GM18520 (cell line): ENCODE data around the gene FADS6.

Source experiments
- ATAC-seq: cut with Tn5 transposase; IDR thresholded peaks from one replicate; pipeline ENCODE4 v1.9.1; 2021; ENCODE audit not compliant: unreplicated experiment

FADS6 gene

DNA sequence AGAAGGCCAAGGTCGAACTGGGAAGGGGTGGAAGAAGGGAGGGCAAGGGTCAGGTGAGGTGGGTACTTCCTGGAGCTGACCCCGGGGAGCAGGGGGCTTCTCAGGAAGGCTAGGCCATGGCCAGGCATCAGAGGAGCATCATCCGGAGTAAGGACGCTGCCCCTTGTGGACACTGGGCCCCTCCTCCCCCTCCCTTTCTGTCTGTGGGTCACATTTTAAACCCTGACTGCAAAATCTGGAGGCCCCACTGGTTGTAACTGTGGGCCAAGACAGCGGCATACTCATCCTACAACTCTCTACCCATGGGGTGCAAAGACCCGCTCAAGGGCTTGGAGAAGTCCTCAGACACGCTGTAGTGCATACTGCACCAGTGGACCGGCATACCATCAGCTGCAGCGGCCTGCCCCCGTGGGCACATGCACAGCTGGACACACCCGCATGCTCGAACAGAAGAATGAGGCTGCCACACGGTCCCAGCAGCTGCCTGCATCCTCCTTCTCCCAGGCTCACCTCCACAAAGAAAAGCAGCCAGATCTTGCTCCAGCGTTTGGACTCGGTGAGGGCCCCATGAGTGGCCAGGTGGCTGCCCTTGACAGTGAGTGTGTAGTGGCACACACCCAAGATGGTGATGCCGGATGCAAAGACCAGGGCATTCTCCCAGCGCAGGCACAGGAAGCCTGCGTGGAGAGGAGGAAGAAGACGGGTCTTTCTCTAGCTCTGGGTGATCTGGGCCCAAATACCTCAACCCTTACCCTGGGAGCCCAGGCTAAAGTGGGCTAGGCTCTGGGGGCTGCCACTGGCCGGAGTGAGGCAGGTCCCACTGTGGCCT is 1.2 kb downstream of the FADS6 start:
- no peak for ATAC-seq

DNA sequence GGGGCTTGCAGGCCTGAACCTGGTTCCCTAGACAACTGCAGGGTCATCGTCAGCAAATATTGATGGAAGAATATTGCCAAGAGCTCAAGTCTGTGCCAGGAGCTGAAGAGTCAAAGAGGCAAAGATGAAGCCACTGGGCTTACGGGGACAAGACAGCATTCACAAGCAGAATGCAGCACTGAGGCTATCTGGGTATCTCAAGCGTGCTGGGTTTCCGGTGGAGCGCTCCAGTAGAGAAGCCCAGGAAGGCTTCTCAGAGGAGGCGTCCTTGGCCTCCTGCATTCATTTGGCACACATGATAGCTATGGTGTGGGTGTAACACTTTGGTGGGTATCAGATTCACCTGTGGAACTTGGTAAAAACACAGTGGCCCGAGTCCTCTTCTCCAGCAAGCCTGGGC is 2.9 kb downstream of the FADS6 start:
- no peak for ATAC-seq

DNA sequence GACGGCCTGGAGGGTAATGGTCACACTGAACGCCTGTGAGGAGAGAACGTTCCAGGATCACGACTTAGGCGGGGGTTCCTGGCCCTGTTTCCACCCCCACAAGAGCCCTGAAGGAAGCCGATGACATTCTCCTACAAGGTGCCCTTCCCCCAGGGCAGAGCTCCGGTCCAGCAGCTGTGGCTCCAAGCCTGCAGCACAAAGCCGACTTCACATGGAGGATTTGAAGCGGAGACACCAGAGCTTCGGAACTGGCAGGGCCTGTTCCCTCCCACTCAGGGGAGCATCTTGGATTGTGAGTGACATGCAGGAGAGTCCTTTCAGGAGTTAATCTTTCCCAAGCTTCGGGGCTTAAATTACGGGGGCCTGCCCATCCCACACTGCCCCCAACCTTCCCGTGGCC is 5.0 kb downstream of the FADS6 start:
- no peak for ATAC-seq

DNA sequence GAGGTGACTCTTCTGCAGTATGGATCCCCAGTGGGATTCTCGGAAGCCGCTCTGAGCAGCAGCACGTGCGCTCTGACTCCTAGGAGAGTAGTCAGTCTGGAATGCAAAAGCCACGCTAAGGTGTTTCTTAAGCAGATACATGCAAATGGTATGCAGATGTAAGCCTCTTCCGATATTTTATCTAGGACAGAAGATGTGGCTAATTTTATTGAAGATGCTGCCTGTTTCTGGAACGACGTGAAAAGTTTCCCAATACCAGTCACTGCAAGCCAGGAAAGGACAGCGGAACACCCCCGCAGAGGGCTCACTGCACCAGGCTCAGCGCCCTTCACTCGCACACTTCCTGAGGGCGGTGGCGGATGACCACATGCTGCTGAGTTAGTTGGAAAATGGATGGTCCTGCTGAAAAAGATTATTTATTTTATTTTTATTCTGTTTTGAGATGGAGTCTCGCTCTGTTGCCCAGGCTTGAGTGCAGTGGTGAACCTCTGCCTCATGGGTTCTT is 10.1 kb downstream of the FADS6 start:
- no peak for ATAC-seq

GRCh38 chr17:74882517-74883240 is 10.8 kb downstream of the FADS6 start:
- no peak for ATAC-seq

DNA sequence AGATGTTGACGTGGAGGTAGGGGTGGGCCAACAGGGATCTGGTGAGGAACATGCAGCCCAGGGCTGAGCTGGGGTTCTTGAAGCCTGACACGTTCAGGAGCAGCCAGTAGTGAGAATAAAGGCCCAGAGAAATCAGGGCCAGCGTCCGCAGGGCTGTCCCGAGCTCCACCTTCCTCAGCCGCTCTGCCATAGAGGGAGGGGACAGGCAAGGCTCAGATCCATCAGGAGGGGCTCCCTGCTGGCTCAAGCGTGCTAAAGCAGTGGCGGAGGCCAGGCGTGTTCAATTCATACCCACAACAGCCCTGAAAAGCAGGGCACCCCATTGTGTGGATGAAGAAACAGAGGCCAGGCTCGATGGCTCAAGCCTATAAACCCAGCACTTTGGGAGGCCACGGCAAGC is 12.4 kb downstream of the FADS6 start:
- no peak for ATAC-seq

- no peak for ATAC-seq
Measured at GRCh38 chr17:74879308-74879707, 14.1 kb downstream of the FADS6 start.

GRCh38 chr17:74878658-74879057 is 14.8 kb downstream of the FADS6 start:
- no peak for ATAC-seq

DNA sequence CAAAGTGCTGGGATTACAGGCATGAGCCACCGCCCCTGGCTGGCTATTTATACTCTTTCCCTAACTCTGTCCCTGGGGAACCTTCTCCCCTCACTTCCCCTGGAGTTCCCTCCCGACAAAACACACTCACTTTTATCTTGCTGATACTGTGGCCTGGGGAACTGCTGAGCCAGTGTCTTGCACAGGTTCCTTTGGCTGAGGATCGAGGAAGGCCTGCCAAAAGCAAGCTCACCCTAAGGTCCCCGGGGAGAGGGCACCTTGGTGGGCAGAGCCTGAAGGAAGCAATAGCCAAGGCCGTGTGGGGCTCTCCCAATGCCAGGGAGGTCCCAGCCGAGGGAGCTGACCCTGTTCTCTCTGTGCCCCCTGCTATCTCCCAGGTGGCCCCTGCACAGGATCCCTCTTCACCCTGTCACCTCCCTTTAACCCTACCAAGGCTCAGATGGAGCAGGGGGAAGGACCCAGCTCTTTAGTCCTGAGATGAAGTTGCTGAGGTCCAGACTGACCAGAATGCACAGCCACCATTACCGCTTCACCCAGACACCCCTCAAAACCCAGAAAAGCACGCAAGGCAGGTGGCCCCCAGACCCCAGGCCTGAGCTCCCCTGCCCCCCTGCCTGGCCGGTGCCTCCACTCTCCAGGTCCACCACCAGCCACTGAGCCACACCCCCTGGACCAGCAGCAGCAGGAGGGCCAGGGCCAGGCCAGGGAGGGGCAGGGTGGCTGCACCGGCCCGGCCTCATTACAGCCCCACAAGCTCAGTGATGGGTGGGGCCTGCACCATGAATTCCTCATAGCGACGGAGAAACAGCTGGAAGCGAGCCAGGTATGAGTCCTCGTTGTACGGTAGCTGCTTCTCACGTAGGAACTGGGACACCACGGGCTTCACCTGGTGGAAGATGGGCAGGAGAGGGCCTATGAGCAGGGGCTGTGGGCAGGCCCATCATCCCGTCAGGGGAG is 15.6 kb downstream of the FADS6 start:
- ATAC-seq: no peak

DNA sequence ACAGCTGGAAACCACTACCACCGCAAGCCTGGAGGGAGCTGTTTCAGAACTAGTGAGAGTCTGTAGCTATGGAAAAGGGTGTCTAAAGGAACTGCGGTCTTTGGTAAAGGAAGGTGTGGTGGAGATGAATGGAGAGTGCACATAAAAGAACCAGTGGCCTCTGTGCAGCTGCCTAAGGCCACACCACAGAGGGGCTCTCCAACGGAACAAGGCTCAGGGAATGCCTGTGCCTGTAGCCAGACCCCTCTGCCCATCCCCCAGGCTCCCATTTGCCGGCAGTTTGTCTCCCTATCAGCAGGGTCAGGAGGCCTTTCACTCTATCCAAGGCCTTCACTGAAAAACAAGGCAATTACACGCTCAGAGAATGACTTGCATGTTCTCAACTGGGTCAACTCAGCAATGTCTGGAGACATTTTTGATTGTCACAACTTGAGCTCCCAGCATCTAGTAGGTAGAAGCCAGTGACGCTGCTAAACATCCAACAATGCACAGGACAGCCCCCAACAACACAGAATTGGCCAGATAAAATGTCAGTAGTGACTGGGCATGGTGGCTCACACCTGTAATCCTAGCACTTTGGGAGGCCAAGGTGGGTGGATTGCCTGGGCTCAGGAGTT is 17.3 kb downstream of the FADS6 start:
- ATAC-seq: no peak

- ATAC-seq: no peak
Measured at GRCh38 chr17:74875155-74875976, 18.1 kb downstream of the FADS6 start.

- ATAC-seq: no peak
Measured at GRCh38 chr17:74874615-74875037, 18.8 kb downstream of the FADS6 start.

DNA sequence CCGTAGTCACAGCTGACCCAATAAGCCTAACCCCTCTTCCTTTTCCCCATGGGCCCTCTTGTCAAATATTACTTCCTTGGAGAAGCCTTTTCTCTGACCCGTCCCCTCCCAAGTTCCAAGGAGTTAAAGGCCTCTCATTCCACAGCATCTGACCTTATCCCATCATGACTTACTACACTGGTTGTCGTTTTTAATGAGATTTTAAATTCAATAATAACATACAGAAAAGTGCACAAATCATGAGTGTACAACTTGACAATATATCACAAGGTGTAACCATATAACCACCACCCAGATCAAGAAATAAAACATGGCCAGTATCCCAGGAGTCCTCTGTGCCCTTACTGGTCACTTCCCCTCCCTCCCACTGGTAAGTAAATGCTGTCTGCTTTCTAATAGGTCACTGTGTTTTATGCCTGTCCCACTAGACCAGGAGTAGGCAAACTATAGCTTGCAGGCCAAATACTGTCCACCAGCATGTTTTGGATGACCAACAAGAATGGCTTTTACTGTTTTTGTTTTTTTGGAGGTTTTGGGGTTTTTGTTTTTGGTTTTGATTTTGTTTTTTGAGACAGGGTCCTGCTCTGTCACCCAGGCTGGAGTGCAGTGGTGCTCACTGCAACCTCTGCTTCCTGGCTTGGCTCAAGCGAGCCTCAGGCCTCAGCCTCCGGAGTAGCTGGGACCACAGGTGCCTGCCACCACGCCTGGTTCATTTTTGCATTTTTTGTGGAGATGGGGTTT is 19.4 kb downstream of the FADS6 start:
- no peak for ATAC-seq

DNA sequence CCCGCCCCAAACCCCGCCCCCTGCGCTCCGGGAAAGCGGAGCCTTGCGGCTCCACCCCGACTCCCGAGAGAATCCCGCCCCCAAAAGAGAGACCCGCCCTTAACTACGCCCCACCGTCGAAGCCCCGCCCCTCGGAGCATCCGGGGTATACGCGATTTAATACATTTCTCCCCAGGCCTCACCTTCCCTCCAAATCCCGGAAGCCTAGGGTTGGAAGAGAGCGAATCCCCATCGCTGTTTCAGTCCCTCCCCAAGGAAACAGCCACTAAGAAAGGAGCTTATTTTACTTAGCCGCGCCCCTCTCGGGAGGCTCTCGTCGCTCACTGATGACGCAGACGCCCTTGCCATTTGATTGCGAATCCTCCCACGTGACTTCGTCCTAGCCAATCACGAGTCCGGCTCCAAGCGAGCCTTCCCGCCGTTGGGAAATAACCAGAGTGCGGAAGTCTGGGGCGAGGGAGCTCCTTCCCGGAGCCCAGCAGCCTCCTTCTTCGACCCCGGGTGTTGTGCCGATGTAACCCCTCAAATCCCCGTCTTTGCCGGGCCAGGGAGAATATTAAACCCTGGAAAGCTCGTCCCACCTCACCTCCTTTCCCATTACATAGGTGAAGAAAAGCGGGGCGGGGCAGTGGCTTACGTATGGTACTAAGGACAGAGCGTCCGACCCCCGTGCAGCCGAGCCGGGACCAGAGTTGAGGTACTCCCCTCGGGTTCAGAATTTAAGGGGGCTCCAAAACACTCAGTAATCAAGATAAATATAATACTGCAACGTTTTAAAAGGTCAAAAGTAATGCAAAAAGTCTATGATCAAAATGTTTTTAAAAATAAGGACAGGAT is 20.2 kb downstream of the FADS6 start:
- ATAC-seq: peak; percentile 90

DNA sequence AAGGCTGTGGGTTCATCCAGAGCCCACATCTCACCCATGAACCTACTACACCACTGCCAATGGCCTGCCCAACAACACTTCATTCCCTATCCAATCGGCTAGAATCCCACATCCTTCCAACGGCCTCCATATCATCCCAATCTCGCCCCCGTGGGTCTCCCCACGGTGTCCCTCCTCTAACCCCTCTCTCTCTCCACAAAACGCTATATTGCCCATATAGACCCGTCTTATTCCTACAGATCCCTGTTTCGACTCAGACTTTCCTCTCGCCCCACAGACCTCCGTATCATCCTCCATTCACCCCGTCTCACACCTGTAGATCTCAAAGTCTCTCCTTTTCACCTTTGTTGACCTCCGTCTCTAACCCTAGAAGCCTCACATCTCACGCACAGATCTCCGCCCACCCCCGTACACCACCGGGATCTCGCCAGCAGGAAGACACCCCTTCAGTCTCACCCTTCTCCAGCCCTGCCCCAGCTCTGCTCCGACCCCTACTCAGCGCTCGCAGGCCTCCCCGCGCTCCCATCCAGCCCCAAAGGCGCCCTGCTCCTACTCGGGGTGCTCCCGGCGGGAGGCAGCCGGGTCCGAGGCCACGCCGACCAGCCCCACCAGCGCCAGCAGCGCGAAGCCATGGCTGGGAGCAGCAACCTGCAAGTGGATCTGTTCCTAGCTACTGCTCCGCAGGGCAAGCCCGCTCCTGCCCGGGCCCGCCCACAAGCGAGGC is 21.0 kb downstream of the FADS6 start, which contains the start of gene FDXR:
FDXR (minus strand) TSS at position 682 of the 724 bp plus-strand sequence; CDS start at position 632, 50 bp downstream.
- no peak for ATAC-seq

- no peak for ATAC-seq
Measured at GRCh38 chr17:74871356-74872076, 21.9 kb downstream of the FADS6 start.

GRCh38 chr17:74870512-74870911 is 22.9 kb downstream of the FADS6 start:
- no peak for ATAC-seq
